Mesendoderm (in vitro differentiated cells): ENCODE data around the gene ARPP19.
A peak's percentile ranks its signal among the peaks of the same experiment; 100 is the strongest.

Experiments
- DNase-seq: peaks from one replicate; pipeline ENCODE4 v3.0.0; 2013
- H2AK5ac ChIP-seq: 2 replicates; pipeline ENCODE4 v1.6.1; 2013; ENCODE audit warnings: low read length, inconsistent platforms
- H2BK120ac ChIP-seq: 2 replicates; pipeline ENCODE4 v1.6.1; 2013; ENCODE audit warnings: low read depth, mild to moderate bottlenecking, low read length, moderate library complexity, mixed read lengths
- H2BK15ac ChIP-seq: replicated peaks from 2 replicates; pipeline ENCODE4 v1.6.1; 2013; ENCODE audit warnings: low read depth, mild to moderate bottlenecking, moderate library complexity
- H2BK5ac ChIP-seq: 2 replicates; pipeline ENCODE4 v1.6.1; 2013; ENCODE audit warnings: low read length, inconsistent platforms
- H3K18ac ChIP-seq: 2 replicates; pipeline ENCODE4 v1.6.1; 2013; ENCODE audit warnings: mild to moderate bottlenecking, low read length, mixed read lengths
- H3K23ac ChIP-seq: one replicate; pipeline ENCODE4 v1.6.1; 2013; ENCODE audit warnings: low read length
- H3K27ac ChIP-seq: 2 replicates; pipeline ENCODE4 v1.5.1; 2013; ENCODE audit warnings: low read depth, mild to moderate bottlenecking, inconsistent platforms, low read length, moderate library complexity
- H3K27me3 ChIP-seq: 2 replicates; pipeline ENCODE4 v1.6.1; 2013; ENCODE audit warnings: low read length, control low read depth, mild to moderate bottlenecking, inconsistent platforms; ENCODE audit not compliant: insufficient read depth, poor library complexity
- H3K36me3 ChIP-seq: 2 replicates; pipeline ENCODE4 v1.6.1; 2013; ENCODE audit warnings: low read length, inconsistent platforms; ENCODE audit not compliant: control insufficient read depth, insufficient read depth
- H3K4ac ChIP-seq: one replicate; pipeline ENCODE4 v1.6.1; 2013; ENCODE audit warnings: low read depth, mild to moderate bottlenecking, low read length, moderate library complexity
- H3K4me1 ChIP-seq: 2 replicates; pipeline ENCODE4 v1.6.1; 2013; ENCODE audit warnings: low read depth, low read length, inconsistent platforms; ENCODE audit not compliant: control insufficient read depth
- H3K4me2 ChIP-seq: 2 replicates; pipeline ENCODE4 v1.6.1; 2013; ENCODE audit warnings: low read length
- H3K4me3 ChIP-seq: 2 replicates; pipeline ENCODE4 v1.5.1; 2013; ENCODE audit warnings: mild to moderate bottlenecking, low read length
- H3K56ac ChIP-seq: one replicate; pipeline ENCODE4 v1.6.1; 2013; ENCODE audit warnings: low read length
- H3K79me1 ChIP-seq: 2 replicates; pipeline ENCODE4 v1.6.1; 2013; ENCODE audit warnings: low read length, inconsistent platforms
- H3K79me2 ChIP-seq: 2 replicates; pipeline ENCODE4 v1.6.1; 2013; ENCODE audit warnings: mild to moderate bottlenecking, low read length; ENCODE audit not compliant: control insufficient read depth, insufficient read depth
- H3K9ac ChIP-seq: 2 replicates; pipeline ENCODE4 v1.6.1; 2013; ENCODE audit warnings: low read length, inconsistent platforms
- H4K5ac ChIP-seq: one replicate; pipeline ENCODE4 v1.6.1; 2013; ENCODE audit warnings: low read length
- H4K8ac ChIP-seq: one replicate; pipeline ENCODE4 v1.6.1; 2013; ENCODE audit warnings: low read depth, mild to moderate bottlenecking, control low read depth, low read length, moderate library complexity
- WGBS: extraction: QIAGEN DNeasy Blood & Tissue Kit; methylation state at CpG from one replicate; pipeline ENCODE4 v1.1.7; 2013; ENCODE audit warnings: low lambda C conversion rate, missing lambda C conversion rate; ENCODE audit not compliant: insufficient coverage; ENCODE audit errors: extremely low coverage; 5-methylcytosine and 5-hydroxymethylcytosine counted together

ARPP19 gene

GRCh38 chr15:52546031-52546751 is 22.6 kb downstream of the ARPP19 start:
- Histone ChIP-seq H3K4ac (no peak overlapping the region), H2AK5ac (no peak overlapping the region), H3K18ac (no peak overlapping the region), H3K79me1 (no peaks in the 10 kb centered on the region), H3K79me2 (no peaks in the 10 kb centered on the region), H3K4me2 (no peak overlapping the region), H3K27me3 (no peaks in the 10 kb centered on the region), H3K36me3 (peaks cover 2% of the 10 kb centered on the region), H3K9ac (no peak overlapping the region), H2BK15ac (no peak overlapping the region), H3K23ac (no peak overlapping the region), H4K5ac (no peak overlapping the region), H4K8ac (no peak overlapping the region), H2BK5ac (no peak overlapping the region), H3K4me3 (no peak overlapping the region), H2BK120ac (no peak overlapping the region), H3K56ac (no peak overlapping the region), H3K4me1 (no peaks in the 10 kb centered on the region), H3K27ac (no peak overlapping the region)
- WGBS, result no CpG with 5 or more reads among the region's 5 CpGs
- peak; percentile 31 for DNase-seq

- no CpG with 5 or more reads among the region's 3 CpGs for whole genome bisulfite sequencing
- H2BK5ac ChIP-seq, result no peak overlapping the region
- H2BK120ac ChIP-seq, result no peak overlapping the region
- H3K9ac ChIP-seq, result no peak overlapping the region
- H4K8ac ChIP-seq, result no peak overlapping the region
- no peak overlapping the region for H3K23ac ChIP-seq
- H3K36me3 ChIP-seq, result no peaks in the 10 kb centered on the region
- H3K27ac ChIP-seq, result no peak overlapping the region
- no peak overlapping the region for H3K4me3 ChIP-seq
- H2AK5ac ChIP-seq, result no peak overlapping the region
- no peaks in the 10 kb centered on the region for H3K79me2 ChIP-seq
- DNase-seq, result no peak
- H3K27me3 ChIP-seq, result no peaks in the 10 kb centered on the region
- no peak overlapping the region for H3K4me2 ChIP-seq
- no peak overlapping the region for H4K5ac ChIP-seq
- H3K79me1 ChIP-seq, result no peaks in the 10 kb centered on the region
- H2BK15ac ChIP-seq, result no peak overlapping the region
- no peak overlapping the region for H3K18ac ChIP-seq
- H3K4me1 ChIP-seq, result no peaks in the 10 kb centered on the region
- H3K56ac ChIP-seq, result no peak overlapping the region
- no peak overlapping the region for H3K4ac ChIP-seq
Observed at GRCh38 chr15:52540374-52541012, 28.3 kb downstream of the ARPP19 start.

GRCh38 chr15:52537459-52537858 is 31.4 kb downstream of the ARPP19 start:
- no CpG with 5 or more reads among the region's 8 CpGs for WGBS
- Histone ChIP-seq H3K27me3 (no peaks in the 10 kb centered on the region), H3K27ac (no peak overlapping the region), H3K4me2 (no peak overlapping the region), H3K18ac (no peak overlapping the region), H3K36me3 (no peaks in the 10 kb centered on the region), H4K5ac (no peak overlapping the region), H3K56ac (no peak overlapping the region), H3K79me1 (no peaks in the 10 kb centered on the region), H2BK15ac (no peak overlapping the region), H3K79me2 (no peaks in the 10 kb centered on the region), H4K8ac (no peak overlapping the region), H3K4me1 (no peaks in the 10 kb centered on the region), H2BK5ac (no peak overlapping the region), H2AK5ac (no peak overlapping the region), H3K9ac (no peak overlapping the region), H3K4ac (no peak overlapping the region), H2BK120ac (no peak overlapping the region), H3K4me3 (no peak overlapping the region), H3K23ac (no peak overlapping the region)
- DNase-seq, result no peak

GRCh38 chr15:52532427-52532826 is 36.4 kb downstream of the ARPP19 start:
- no peak overlapping the region for H3K23ac ChIP-seq
- no peak overlapping the region for H2BK15ac ChIP-seq
- H3K9ac ChIP-seq, result no peak overlapping the region
- no peaks in the 10 kb centered on the region for H3K79me1 ChIP-seq
- H3K4me3 ChIP-seq, result no peak overlapping the region
- no peak overlapping the region for H3K18ac ChIP-seq
- no peak overlapping the region for H2AK5ac ChIP-seq
- no peak overlapping the region for H4K8ac ChIP-seq
- peaks cover 5% of the 10 kb centered on the region for H3K4me1 ChIP-seq
- H3K4me2 ChIP-seq, result no peak overlapping the region
- H3K27ac ChIP-seq, result no peak overlapping the region
- no peaks in the 10 kb centered on the region for H3K79me2 ChIP-seq
- no CpG with 5 or more reads among the region's 2 CpGs for WGBS
- no peak overlapping the region for H2BK120ac ChIP-seq
- no peak overlapping the region for H3K56ac ChIP-seq
- no peak overlapping the region for H3K4ac ChIP-seq
- H3K36me3 ChIP-seq, result no peaks in the 10 kb centered on the region
- H4K5ac ChIP-seq, result no peak overlapping the region
- H3K27me3 ChIP-seq, result peaks cover 10% of the 10 kb centered on the region
- no peak overlapping the region for H2BK5ac ChIP-seq
- DNase-seq, result no peak

- Histone ChIP-seq H2BK120ac (no peak overlapping the region), H3K18ac (no peak overlapping the region), H3K56ac (peak overlapping the region; percentile 73), H3K36me3 (no peaks in the 10 kb centered on the region), H4K5ac (no peak overlapping the region), H3K79me1 (no peaks in the 10 kb centered on the region), H4K8ac (no peak overlapping the region), H3K4me2 (peak overlapping the region; percentile 94), H2AK5ac (no peak overlapping the region), H3K27me3 (peaks cover 10% of the 10 kb centered on the region), H3K4me1 (peaks cover 5% of the 10 kb centered on the region), H3K4ac (no peak overlapping the region), H3K79me2 (no peaks in the 10 kb centered on the region), H3K23ac (no peak overlapping the region), H2BK15ac (no peak overlapping the region), H3K4me3 (no peak overlapping the region), H3K27ac (no peak overlapping the region), H2BK5ac (no peak overlapping the region), H3K9ac (peak overlapping the region; percentile 65)
- no peak for DNase-seq
- no CpG with 5 or more reads among the region's 11 CpGs for WGBS
Observed at GRCh38 chr15:52529940-52530339, 38.9 kb downstream of the ARPP19 start.
